Activated naive CD4-positive, alpha-beta T cell treated with anti-CD3 and anti-CD28 coated beads, Interleukin-2, amount 50 U/mL, for 72 hours (primary cell): ENCODE results near the gene KRT31. TPM values are rescaled to one million over a fixed set of nuclear protein-coding genes. Genes with fewer than 3 reads are reported as not detected.
"Not testable (repeated sequence)": the region's sequence is repeated elsewhere in the genome, so short reads cannot be mapped to it uniquely, and the experiment has no call there.

Experiments used
- ATAC-seq, 2 donors: fragments of 150-1000 bp; cut with Tn5 transposase; 2 replicates each; pipeline ENCODE4 v1.10.0; 2021; ENCODE audit warnings: mild to moderate bottlenecking in 2 of 2, moderate library complexity in 2 of 2
- DNase-seq, 2 donors: peaks; one replicate each; pipeline ENCODE4 v3.0.0; 2021 to 2022; ENCODE audit warnings: low spot score in 2 of 2
- H3K27ac Mint-ChIP-seq, 2 donors: one replicate each; pipeline ENCODE4 v1.8.0; 2022; ENCODE audit warnings: mild to moderate bottlenecking in 2 of 2, mixed read lengths in 2 of 2
- H3K36me3 Mint-ChIP-seq, 2 donors: one replicate each; pipeline ENCODE4 v1.8.0; 2022; ENCODE audit warnings: mixed read lengths in 2 of 2
- H3K9me3 Mint-ChIP-seq, 2 donors: one replicate each; pipeline ENCODE4 v1.8.0; 2022; ENCODE audit warnings: mixed read lengths in 2 of 2
- total RNA-seq, 2 donors: library from RNA; stranded (reverse); gene quantifications; one replicate each; pipeline ENCODE4 v1.2.3, GENCODE V29; 2022

KRT31 gene
- not detected for total RNA-seq

- peaks cover 0 to under 1% of the 10 kb centered on the region in 2 donors for H3K36me3 Mint-ChIP-seq
- no peak within 1 kb of the TSS for H3K27ac Mint-ChIP-seq
- ATAC-seq (no peak), DNase-seq (no peak)
- H3K9me3 Mint-ChIP-seq, result no peaks in the 10 kb centered on the region
These were observed at the start of gene KRT31 for GRCh38 chr17:41396996-41397660. Gene KRT31 (minus strand): TSS chr17:41397608. CDS start chr17:41397539, 69 bp downstream.

DNA sequence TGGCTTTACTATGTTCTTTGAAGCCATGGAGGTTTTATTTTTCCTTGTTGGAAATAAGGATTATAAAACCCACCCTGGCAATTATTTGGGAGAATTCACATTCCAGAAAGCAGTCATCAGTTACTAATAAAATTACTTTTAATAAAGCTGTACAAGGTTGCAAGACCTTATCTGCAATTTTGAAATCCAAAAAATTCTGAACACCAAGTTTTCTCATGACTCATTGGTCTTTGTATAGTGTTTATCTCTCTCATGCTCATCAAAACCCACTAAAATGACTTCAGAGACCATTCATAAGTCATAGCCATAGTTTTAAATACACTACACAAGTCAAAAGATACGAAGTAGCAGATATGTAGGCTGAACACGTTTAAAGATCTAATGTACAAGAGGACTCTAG lies 49.4 kb upstream of the KRT31 start:
- no peaks in the 10 kb centered on the region for H3K9me3 Mint-ChIP-seq
- H3K27ac Mint-ChIP-seq, result no peak overlapping the region
- no peak for ATAC-seq

DNA sequence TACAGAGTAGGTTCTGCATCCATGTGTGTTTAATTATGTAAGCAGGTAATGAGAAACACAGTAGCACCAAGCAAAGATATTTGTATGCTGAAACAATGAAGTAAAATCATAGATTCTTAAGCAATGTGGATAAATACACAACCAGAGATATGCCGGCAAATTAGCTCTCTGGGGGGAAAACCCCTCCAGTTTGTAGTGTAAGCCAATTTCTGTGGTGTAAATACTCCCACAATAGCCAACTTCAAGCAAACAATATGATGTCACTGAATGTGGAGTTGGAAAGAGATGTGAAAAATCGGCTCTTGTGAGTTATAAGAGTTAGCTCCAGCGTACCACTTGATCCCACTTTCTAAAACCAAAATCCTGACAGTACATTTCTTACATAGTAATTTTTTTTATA lies 47.2 kb upstream of the KRT31 start:
- ATAC-seq, result no peak
- Mint-ChIP-seq H3K9me3 (no peaks in the 10 kb centered on the region), H3K27ac (no peak overlapping the region), H3K36me3 (no peaks in the 10 kb centered on the region)
- DNase-seq, result no peak

More for the DNA sequence above, 49.4 kb upstream of the KRT31 start:
- no peaks in the 10 kb centered on the region for H3K36me3 Mint-ChIP-seq
- DNase-seq, result no peak

DNA sequence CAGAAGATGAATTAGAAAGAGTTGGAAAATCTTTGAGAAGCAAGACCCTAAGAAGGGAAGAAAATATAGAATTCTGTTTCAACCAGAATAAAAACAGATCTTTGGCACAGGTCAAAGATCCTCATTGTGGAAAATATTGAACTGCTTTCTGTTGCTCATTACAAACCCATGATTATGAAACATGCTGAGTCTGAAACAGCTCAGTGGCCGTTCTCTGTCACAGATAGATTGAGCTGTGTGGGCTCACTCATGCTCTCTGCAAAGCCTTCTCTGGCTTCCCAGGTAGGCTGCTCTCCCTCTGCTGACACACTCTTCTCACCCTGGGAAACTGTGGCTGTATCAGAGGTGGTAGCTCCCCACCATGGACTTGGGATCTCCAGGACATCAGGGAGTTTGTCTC lies 46.8 kb upstream of the KRT31 start:
- no peaks in the 10 kb centered on the region for H3K9me3 Mint-ChIP-seq
- no peaks in the 10 kb centered on the region for H3K36me3 Mint-ChIP-seq
- peak in 1 of 2 donors; percentile 38 for ATAC-seq
- DNase-seq, result no peak
- H3K27ac Mint-ChIP-seq, result no peak overlapping the region

- no peak overlapping the region for H3K27ac Mint-ChIP-seq
- H3K36me3 Mint-ChIP-seq, result no peaks in the 10 kb centered on the region
- H3K9me3 Mint-ChIP-seq, result no peaks in the 10 kb centered on the region
- ATAC-seq (no peak), DNase-seq (no peak)
These were observed 45.3 kb upstream of the KRT31 start for GRCh38 chr17:41442739-41443138.

DNA sequence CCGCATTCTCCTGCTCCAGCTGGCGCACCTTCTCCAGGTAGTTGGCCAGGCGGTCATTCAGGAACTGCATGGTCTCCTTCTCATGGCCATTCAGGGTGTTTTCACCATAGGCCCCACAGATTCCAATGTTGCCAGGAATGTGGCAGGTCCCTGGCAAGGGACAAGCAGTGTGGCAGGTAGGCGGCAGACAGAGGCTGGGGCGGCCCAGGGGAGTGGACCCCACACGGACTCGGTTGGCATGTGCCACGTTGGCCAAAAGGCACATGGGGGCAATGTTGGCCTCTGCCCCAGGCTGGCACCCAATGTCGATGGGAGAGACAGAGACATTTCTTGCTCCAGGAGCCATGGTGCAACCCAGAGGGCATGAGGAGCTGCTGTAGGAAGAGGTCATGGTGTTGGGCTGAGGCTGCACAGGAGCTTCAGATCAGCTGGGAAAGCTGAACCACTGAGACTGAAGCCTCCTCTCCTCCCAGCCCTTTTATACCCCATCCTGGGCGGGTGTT lies 43.2 kb upstream of the KRT31 start, which contains the start of gene KRT38:
Gene KRT38, minus strand, starts transcription at position 453 of the 503 bp plus-strand sequence. Its CDS starts 62 bp downstream, at position 391.
- no peaks in the 10 kb centered on the region for H3K36me3 Mint-ChIP-seq
- no peaks in the 10 kb centered on the region for H3K9me3 Mint-ChIP-seq
- H3K27ac Mint-ChIP-seq, result no peak within 1 kb of the TSS
- DNase-seq (no peak), ATAC-seq (no peak)

DNA sequence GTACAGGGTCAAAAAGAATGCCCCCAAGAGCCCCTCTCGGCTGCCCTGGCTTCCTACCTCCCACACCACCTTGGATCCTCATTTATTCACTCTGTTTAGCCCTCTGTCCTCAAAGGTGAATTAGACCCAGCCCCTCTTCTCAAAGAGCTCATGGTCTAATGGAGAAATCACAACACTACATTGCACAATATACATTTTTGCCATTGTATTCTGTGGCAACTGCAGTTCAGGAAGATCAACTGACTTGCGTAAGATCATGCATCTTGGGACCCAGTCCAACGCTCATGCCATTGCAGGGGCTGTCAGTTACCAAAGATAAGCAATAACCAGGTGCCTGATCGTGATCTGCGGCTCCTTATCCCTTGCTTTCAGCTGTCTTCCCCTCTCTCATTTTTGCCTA lies 42.0 kb upstream of the KRT31 start:
- no peak for ATAC-seq
- Mint-ChIP-seq H3K27ac (no peak overlapping the region), H3K36me3 (no peaks in the 10 kb centered on the region), H3K9me3 (no peaks in the 10 kb centered on the region)
- no peak for DNase-seq

DNA sequence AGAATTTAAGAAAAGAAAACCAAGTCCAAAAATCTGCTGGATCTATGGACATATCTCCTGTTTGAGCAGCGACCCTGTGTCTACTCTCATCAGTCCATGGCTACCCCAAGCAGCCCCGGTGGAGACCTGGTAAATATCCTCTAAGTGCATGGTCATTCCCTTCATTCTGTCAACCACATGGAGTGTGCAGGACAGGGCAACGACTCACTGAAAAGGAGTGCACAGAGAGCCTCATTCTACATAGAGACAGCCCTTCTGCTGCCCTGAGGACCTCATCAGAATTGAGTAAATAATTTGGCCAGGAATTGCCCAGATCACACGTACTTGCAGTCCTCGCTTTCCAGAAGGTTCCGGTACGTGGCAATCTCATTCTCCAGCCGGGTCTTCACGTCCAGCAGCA lies 40.4 kb upstream of the KRT31 start:
- no peaks in the 10 kb centered on the region for H3K9me3 Mint-ChIP-seq
- H3K27ac Mint-ChIP-seq, result no peak overlapping the region
- ATAC-seq (no peak), DNase-seq (no peak)
- H3K36me3 Mint-ChIP-seq, result no peaks in the 10 kb centered on the region

DNA sequence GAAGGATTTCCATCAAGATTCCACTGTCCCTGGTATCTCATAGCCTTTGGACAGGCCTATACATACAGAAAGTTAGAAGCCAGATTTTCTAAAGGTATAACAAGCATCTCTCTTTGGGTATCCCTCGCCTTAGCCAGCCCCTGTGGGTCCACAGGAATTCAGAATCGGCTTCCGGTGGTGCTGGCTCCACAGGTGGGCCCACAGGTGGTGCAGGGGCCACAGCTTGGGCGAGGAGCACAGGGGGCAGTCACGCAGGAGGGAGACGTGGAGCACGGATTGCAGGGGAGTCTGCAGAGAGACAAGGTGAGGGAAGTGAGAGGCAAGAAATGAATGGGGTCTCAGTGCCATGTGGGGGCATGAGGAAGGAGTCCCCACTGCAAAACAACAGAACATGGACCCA lies 39.8 kb upstream of the KRT31 start:
- no peak overlapping the region for H3K27ac Mint-ChIP-seq
- H3K9me3 Mint-ChIP-seq, result no peaks in the 10 kb centered on the region
- DNase-seq (no peak), ATAC-seq (no peak)
- no peaks in the 10 kb centered on the region for H3K36me3 Mint-ChIP-seq

GRCh38 chr17:41434415-41434814 lies 37.0 kb upstream of the KRT31 start:
- Mint-ChIP-seq H3K27ac (peak overlapping the region in 1 of 2 donors; percentile 17), H3K36me3 (no peaks in the 10 kb centered on the region), H3K9me3 (no peaks in the 10 kb centered on the region)
- DNase-seq (no peak), ATAC-seq (no peak)

DNA sequence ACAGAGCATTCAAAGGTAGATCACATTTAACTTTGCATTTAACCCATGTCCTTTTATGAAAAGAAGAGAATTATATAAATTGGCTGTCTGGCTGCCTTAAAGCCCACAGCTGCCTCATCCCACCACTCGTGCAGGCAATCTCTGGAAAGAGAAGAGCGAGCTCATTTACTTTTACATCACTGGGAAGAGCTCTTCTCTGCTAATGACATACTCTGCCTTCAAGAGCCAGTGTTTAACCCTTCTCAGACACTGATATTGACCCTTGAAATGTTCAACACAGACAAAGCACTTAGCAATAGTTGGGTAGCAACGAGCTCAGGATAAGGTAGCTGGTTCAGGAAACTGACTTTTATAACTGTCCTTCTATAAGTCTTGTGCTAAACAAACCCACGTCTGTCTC lies 36.6 kb upstream of the KRT31 start:
- Mint-ChIP-seq H3K27ac (no peak overlapping the region), H3K36me3 (no peaks in the 10 kb centered on the region), H3K9me3 (no peaks in the 10 kb centered on the region)
- ATAC-seq (no peak), DNase-seq (no peak)

DNA sequence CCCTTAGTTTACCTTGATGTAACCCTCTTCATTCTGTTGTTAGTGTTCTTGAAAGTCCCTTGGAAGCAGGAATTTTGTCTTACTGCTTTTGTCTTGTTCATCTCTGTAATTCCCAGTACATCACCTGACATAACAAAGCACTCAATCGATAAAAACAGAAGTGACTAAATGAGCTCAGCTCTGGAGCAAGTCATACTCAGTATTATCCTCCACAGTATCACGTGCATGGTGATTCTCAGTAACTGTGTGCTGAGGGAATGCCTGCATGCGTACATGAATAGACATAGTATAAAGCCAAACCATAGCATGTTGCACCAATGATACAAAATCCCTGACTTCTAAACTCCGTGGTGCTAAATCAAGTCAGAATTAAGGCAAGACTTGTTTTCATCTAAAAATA lies 36.2 kb upstream of the KRT31 start:
- no peak for ATAC-seq

DNA sequence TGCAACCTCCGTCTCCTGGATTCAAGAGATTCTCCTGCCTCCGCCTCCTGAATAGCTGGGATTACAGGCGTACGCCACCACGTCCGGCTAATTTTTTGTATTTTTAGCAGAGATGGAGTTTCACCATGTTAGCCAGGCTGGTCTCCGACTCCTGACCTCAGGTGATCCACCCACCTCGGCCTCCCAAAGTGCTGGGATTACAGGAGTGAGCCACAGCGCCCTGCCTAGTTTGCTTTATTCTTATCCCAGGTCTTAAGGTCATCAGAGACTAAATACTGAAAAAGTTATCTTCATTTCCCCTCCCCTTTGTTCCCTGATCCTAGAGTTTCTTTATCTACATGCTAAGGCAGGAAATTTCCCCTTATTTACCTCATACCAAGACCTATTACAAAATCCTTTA lies 33.0 kb upstream of the KRT31 start:
- H3K36me3 Mint-ChIP-seq, H3K27ac Mint-ChIP-seq, ATAC-seq, H3K9me3 Mint-ChIP-seq, DNase-seq: not testable (repeated sequence)

More for the DNA sequence above, 36.2 kb upstream of the KRT31 start:
- DNase-seq, result no peak
- H3K36me3 Mint-ChIP-seq, result no peaks in the 10 kb centered on the region
- no peaks in the 10 kb centered on the region for H3K9me3 Mint-ChIP-seq
- H3K27ac Mint-ChIP-seq, result no peak overlapping the region

DNA sequence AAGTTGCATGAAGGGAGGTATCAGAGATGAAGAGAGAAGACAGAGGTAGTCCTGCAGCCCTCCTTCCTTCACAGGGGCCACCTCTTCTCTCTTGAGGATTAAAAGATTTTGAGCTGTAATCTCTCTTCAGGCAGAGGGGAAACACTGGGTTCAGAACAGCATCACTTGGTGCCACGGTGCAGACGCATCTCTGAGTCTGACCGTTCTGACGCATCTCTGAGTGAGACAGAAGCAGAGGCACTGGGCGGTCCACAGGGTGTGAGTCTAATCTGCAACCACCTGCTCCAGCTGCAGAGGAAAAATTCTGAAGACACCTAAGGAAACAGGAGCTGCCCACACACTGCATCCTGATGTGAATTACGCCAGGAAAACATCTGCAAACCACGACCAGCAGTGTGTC lies 32.3 kb upstream of the KRT31 start:
- H3K9me3 Mint-ChIP-seq, result no peaks in the 10 kb centered on the region
- DNase-seq (no peak), ATAC-seq (no peak)
- no peaks in the 10 kb centered on the region for H3K36me3 Mint-ChIP-seq
- H3K27ac Mint-ChIP-seq, result no peak overlapping the region

GRCh38 chr17:41428591-41429291 lies 31.3 kb upstream of the KRT31 start:
- no peak for ATAC-seq
- Mint-ChIP-seq H3K36me3 (no peaks in the 10 kb centered on the region), H3K9me3 (no peaks in the 10 kb centered on the region), H3K27ac (peak overlapping the region in 1 of 2 donors; percentile 45)
- no peak for DNase-seq

DNA sequence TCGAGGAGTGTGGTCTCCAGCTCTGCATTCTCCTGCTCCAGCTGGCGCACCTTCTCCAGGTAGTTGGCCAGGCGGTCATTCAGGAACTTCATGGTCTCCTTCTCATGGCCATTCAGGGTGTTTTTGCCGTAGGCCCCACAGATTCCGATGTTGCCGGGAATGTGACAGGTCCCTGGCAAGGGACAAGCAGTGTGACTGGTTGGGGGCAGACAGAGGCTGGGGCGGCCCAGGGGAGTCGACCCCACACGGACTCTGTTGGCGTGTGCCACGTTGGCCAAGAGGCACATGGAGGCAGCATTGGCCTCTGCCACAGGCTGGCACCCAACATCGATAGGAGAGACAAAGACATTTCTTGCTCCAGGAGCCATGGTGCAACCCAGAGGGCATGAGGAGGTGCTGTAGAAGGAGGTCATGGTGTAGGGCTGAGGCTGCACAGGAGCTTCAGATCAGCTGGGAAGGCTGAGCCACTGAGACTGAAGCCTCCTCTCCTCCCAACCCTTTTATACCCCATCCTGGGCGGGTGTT lies 26.8 kb upstream of the KRT31 start, which contains the start of gene KRT37:
Gene KRT37, minus strand, starts transcription at position 475 of the 525 bp plus-strand sequence. Its CDS starts 62 bp downstream, at position 413.
- Mint-ChIP-seq H3K27ac (peak within 1 kb of the TSS in 1 of 2 donors; percentile 28), H3K36me3 (no peaks in the 10 kb centered on the region), H3K9me3 (no peaks in the 10 kb centered on the region)
- no peak for ATAC-seq
- DNase-seq, result no peak

- not testable (repeated sequence) for H3K36me3 Mint-ChIP-seq, DNase-seq, ATAC-seq, H3K9me3 Mint-ChIP-seq, H3K27ac Mint-ChIP-seq
These were observed 25.2 kb upstream of the KRT31 start for GRCh38 chr17:41422586-41422985.
